A549 treated with CORT108297 at 1 μM for 4 hours (cell line): ENCODE results near the gene LILRB5. TPM values are rescaled to one million over a fixed set of nuclear protein-coding genes. Genes with fewer than 3 reads are reported as not detected.

Experiments used
- total RNA-seq: library from RNA; stranded (reverse); fragments of 200-300 nt; extraction: Qiagen RNA extraction; gene quantifications from 5 replicates; pipeline ENCODE4 v1.2.3, GENCODE V29; 2022

The LILRB5 gene
- 0.03 to 0.06 TPM in 2 of 5 replicates, not detected in the others for total RNA-seq

DNA sequence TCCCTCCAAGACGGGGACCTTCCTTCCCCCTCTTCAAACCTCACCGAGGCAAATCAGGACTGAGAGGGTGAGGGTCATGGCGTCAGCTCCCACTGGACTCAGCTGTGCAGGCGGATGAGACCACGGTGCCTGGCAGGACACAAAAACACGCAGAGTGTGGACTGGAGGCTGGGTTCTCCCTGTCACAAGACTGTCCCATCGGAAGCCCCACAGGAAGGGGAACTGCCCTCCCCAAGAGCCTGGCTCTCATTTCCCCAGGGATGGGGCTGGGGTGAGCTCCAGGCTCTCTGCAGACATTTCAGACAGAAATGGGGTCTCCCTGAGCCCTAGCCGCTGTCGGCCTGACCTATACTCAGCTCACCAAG lies at the start of gene LILRB5:
TSS of gene LILRB5 (minus strand) at position 158 of the 365 bp plus-strand sequence. CDS start at position 78, 80 bp downstream.

DNA sequence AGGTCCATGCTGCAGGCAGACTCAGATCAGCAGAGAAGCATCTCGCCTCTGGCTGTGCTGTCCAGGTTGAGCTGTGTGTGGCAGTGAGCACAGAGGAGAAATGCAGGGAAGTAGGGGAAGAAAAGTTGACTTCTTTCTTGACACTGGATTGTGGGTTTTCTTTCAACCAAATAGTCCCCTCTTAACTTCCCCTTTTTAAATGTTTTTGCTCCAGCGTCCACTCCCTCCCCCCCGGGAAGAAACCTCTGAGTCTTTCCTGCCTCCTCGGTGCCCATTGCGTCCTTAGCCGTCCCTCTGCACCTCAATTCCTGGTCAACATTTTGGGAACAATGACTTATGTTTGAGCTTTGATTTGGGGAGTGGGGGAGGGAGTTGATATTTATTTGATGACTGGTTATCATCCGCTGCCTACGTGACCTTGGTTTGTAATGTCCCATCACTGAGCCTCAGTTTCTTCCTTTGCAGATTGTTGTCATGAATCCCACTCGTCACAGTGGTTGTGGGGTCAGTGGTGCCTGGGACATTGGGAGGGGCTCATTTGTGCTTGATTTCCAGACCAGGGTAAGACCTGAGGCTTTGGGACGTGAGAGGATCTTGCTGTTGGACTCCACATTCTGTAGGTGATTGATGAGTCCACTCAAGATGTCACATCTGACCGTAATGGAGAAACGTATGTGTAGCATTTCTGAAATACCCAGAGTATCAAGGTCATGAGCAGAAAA lies 24.1 kb upstream of the LILRB5 start, which contains the start of gene LILRB2:
TSS of gene LILRB2 (minus strand) at position 104 of the 722 bp plus-strand sequence. CDS start 614 bp downstream, outside the sequence.

DNA sequence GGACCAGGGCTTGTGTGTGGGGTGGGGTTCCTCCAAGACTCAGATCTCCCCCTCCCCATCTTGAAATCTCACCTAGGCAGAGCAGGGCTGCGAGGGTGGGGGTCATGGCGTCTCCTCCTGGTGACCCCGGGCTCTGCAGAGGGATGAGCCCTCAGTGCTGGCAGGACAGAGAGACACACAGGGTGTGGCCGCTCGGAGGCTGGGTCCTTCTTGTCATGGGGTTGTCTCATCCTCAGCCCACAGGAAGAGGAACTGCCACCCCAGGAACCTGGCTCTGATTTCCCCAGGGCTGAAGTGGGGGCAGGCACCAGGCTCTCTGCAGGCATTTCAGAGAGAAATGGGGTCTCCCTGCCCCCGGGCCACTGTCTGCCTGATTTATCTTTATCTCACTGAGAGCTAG lies 14.4 kb downstream of the LILRB5 start, which contains the start of gene LILRA6:
TSS of gene LILRA6 (minus strand) at position 145 of the 400 bp plus-strand sequence.

DNA sequence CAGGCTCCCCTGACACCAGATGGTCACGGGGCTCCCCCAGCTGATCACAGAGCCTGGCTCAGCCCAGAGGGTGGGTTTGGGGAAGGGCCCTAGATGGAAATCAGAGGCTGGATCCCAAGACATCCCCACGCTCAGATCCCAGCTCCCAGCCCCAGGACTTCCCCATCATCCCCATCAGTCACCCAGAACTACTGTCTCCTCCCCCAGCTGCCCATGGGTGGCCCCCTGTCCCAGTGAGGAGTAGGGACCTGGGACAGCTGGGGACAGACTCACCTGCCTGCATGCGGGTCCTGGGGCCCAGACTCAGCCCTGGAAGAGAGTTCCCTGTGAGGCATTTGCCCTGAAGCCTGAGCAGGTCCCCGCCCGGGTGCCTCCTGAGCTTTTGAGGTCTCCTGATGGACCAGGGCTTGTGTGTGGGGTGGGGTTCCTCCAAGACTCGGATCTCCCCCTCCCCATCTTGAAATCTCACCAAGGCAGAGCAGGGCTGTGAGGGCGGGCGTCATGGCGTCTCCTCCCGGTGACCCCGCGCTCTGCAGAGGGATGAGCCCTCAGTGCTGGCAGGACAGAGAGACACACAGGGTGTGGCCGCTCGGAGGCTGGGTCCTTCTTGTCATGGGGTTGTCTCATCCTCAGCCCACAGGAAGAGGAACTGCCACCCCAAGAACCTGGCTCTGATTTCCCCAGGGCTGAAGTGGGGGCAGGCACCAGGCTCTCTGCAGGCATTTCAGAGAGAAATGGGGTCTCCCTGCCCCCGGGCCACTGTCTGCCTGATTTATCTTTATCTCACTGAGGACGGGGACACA lies 34.4 kb downstream of the LILRB5 start, which contains the start of gene LILRB3:
TSS of gene LILRB3 (minus strand) at position 534 of the 803 bp plus-strand sequence. CDS start at position 503, 31 bp downstream.

Other genes with a start within 250 kb of the LILRB5 start
- 0.36 to 0.93 TPM (median 0.50 TPM) in 5 replicates for gene VSTM1, start 193.4 kb downstream of the LILRB5 start, total RNA-seq
- gene TARM1, start 175.9 kb downstream of the LILRB5 start, total RNA-seq = not detected in 5 replicates
- gene OSCAR, start 156.5 kb downstream of the LILRB5 start, total RNA-seq = 0.30 to 0.57 TPM (median 0.36 TPM) in 5 replicates
- gene NDUFA3, start 154.4 kb downstream of the LILRB5 start, total RNA-seq = 208 to 257 TPM (median 223 TPM) in 5 replicates
- gene TFPT, start 141.6 kb downstream of the LILRB5 start, total RNA-seq = 20.8 to 25.0 TPM (median 21.5 TPM) in 5 replicates
- gene PRPF31, start 141.5 kb downstream of the LILRB5 start, total RNA-seq = 111 to 121 TPM (median 116 TPM) in 5 replicates
- gene CNOT3, start 119.5 kb downstream of the LILRB5 start, total RNA-seq = 54.2 to 70.0 TPM (median 69.5 TPM) in 5 replicates
- gene LENG1, start 97.6 kb downstream of the LILRB5 start, total RNA-seq = 7.5 to 9.4 TPM (median 8.5 TPM) in 5 replicates
- gene TMC4, start 84.1 kb downstream of the LILRB5 start, total RNA-seq = 1.0 to 1.7 TPM (median 1.2 TPM) in 5 replicates
- gene MBOAT7, start 67.7 kb downstream of the LILRB5 start, total RNA-seq = 121 to 181 TPM (median 160 TPM) in 5 replicates
- gene TSEN34, start 66.0 kb downstream of the LILRB5 start, total RNA-seq = 77.8 to 137 TPM (median 131 TPM) in 5 replicates
- gene RPS9, start 56.4 kb downstream of the LILRB5 start, total RNA-seq = 2,162 to 2,522 TPM (median 2,268 TPM) in 5 replicates
- gene LILRB3, start 34.3 kb downstream of the LILRB5 start, total RNA-seq = 0.06 to 0.25 TPM (median 0.09 TPM) in 3 of 5 replicates, not detected in the others
- gene LILRA6, start 14.5 kb downstream of the LILRB5 start, total RNA-seq = 0.06 TPM in 1 of 5 replicates, not detected in the others
- 0.05 to 0.13 TPM (median 0.09 TPM) in 3 of 5 replicates, not detected in the others for gene LILRB2, start 23.8 kb upstream of the LILRB5 start, total RNA-seq
- gene LILRA5, start 55.9 kb upstream of the LILRB5 start, total RNA-seq = not detected in 5 replicates
- gene LILRA4, start 81.9 kb upstream of the LILRB5 start, total RNA-seq = 0.13 TPM in 1 of 5 replicates, not detected in the others
- not detected in 5 replicates for gene LAIR1, start 107.7 kb upstream of the LILRB5 start, total RNA-seq
- gene TTYH1, start 158.2 kb upstream of the LILRB5 start, total RNA-seq = 0.07 to 0.27 TPM (median 0.20 TPM) in 3 of 5 replicates, not detected in the others
- 68.5 to 144 TPM (median 126 TPM) in 5 replicates for gene LENG8, start 191.9 kb upstream of the LILRB5 start, total RNA-seq
- gene LENG9, start 206.5 kb upstream of the LILRB5 start, total RNA-seq = 3.7 to 8.0 TPM (median 7.3 TPM) in 5 replicates
- not detected in 5 replicates for gene CDC42EP5, start 216.0 kb upstream of the LILRB5 start, total RNA-seq
- not detected in 5 replicates for gene LAIR2, start 245.6 kb upstream of the LILRB5 start, total RNA-seq